ENCODE results near the gene ADRB2. TPM values are rescaled to one million over a fixed set of nuclear protein-coding genes. Genes with fewer than 3 reads are reported as not detected.

ADRB2 gene
- total RNA-seq, 1 experiment from 2014 or later, result not detected

DNA sequence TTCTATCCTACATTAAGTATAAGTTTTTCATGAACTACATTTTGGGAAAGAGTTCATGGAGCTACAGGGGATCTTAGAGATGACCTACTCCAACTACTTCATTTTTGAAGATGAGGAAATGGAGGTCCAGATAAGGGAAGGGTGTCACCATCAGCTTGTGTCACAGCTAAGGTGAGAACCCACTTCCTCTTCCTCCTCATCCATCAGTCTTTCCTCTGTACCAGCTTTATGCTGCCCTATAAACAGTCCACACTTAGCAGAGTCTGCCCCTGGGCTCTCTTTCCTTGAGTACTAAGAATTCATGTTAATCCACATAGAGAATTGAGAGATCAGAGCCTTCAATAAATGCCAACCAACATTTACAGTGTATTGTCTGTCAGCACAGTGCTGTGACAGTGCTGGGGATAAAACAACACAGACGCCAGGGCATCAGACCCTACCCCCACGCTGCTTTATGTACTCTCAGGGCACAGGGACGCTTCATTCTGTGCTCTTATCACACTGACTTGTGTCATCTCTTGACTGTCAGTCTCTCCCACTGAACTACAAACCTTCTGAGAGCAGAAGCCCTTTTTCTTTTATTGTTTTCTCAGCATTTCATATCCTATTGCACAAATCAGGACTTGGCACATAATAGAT is 22.1 kb downstream of the ADRB2 start:
- CTCF ChIA-PET, result no interaction called here
- TF ChIP-seq, protein P1, sequence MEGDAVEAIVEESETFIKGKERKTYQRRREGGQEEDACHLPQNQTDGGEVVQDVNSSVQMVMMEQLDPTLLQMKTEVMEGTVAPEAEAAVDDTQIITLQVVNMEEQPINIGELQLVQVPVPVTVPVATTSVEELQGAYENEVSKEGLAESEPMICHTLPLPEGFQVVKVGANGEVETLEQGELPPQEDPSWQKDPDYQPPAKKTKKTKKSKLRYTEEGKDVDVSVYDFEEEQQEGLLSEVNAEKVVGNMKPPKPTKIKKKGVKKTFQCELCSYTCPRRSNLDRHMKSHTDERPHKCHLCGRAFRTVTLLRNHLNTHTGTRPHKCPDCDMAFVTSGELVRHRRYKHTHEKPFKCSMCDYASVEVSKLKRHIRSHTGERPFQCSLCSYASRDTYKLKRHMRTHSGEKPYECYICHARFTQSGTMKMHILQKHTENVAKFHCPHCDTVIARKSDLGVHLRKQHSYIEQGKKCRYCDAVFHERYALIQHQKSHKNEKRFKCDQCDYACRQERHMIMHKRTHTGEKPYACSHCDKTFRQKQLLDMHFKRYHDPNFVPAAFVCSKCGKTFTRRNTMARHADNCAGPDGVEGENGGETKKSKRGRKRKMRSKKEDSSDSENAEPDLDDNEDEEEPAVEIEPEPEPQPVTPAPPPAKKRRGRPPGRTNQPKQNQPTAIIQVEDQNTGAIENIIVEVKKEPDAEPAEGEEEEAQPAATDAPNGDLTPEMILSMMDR (IDR thresholded peaks at IDR 0.05; ENCODE audit: insufficient read depth in 1 of 2, low read depth in 1 of 2, low read length in 1 of 2, severe bottlenecking in 1 of 2, unreplicated experiment in 1 of 2), result no peak
- no peaks in the 10 kb centered on the region; the same call in 1 of the 2 replicates for H3K27me3 ChIP-seq (replicated peaks; ENCODE audit: control insufficient read depth, insufficient read depth, low read length)

DNA sequence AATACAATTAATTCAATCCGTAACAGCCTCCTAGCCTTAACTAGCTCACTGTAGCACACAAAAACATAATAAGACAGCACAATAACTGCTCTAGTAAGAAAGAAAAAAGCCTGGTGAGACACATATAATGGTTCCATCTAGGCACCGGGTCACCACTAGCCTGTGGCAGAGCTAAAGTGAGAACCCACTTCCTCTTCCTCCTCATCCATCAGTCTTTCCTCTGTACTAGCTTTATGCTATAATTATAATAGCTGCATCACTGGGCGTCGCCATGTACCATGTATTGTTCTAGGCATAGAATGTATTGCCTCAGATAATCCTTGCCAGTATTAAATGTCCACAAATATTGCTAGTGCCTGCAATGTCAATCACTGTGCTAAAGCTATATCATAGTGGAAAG is 23.1 kb downstream of the ADRB2 start:
- Mint-ChIP-seq H3K27ac (ENCODE audit: unreplicated experiment) (no peak overlapping the region), H3K36me3 (ENCODE audit: insufficient read depth, unreplicated experiment) (no peaks in the 10 kb centered on the region), H3K9me3 (ENCODE audit: unreplicated experiment) (no peaks in the 10 kb centered on the region), H3K4me3 (ENCODE audit: unreplicated experiment) (no peak overlapping the region), H3K27me3 (ENCODE audit: insufficient read depth, unreplicated experiment) (peaks cover 33% of the 10 kb centered on the region), H3K4me1 (ENCODE audit: low read depth, unreplicated experiment) (no peaks in the 10 kb centered on the region)
- no TSS peak for BruUV-seq (replicated peaks)
- Histone ChIP-seq H3K36me3 (ENCODE audit: control insufficient read depth, insufficient read depth, low read length) (no peaks in the 10 kb centered on the region), H3K27me3 (replicated peaks; ENCODE audit: control insufficient read depth, insufficient read depth, low read length) (no peaks in the 10 kb centered on the region; the same call in 1 of the 2 replicates), H3K4me3 (ENCODE audit: low read depth, low read length) (no peak overlapping the region), H3K9me3 (no peaks in the 10 kb centered on the region), H3K4me1 (no peaks in the 10 kb centered on the region)
- ChIA-PET CTCF (no interaction called here), POLR2A (no interaction called here)
- TF ChIP-seq, protein P1 (IDR thresholded peaks at IDR 0.05; ENCODE audit: insufficient read depth in 1 of 2, low read depth in 1 of 2, low read length in 1 of 2, severe bottlenecking in 1 of 2, unreplicated experiment in 1 of 2), result no peak
- no peak for DNase-seq
- intact Hi-C loops (cut with micrococcal nuclease; ENCODE audit: unreplicated experiment), result no loop called here

More for the DNA sequence above, 22.1 kb downstream of the ADRB2 start:
- Mint-ChIP-seq H3K36me3 (ENCODE audit: insufficient read depth, unreplicated experiment) (no peaks in the 10 kb centered on the region), H3K9me3 (ENCODE audit: unreplicated experiment) (no peaks in the 10 kb centered on the region), H3K27me3 (ENCODE audit: insufficient read depth, unreplicated experiment) (peaks cover 28% of the 10 kb centered on the region), H3K4me1 (ENCODE audit: low read depth, unreplicated experiment) (no peaks in the 10 kb centered on the region), H3K4me3 (ENCODE audit: unreplicated experiment) (no peak overlapping the region), H3K27ac (ENCODE audit: unreplicated experiment) (no peak overlapping the region)
- no peak for DNase-seq
- Histone ChIP-seq H3K4me1 (no peaks in the 10 kb centered on the region), H3K9me3 (no peaks in the 10 kb centered on the region), H3K36me3 (ENCODE audit: control insufficient read depth, insufficient read depth, low read length) (no peaks in the 10 kb centered on the region), H3K4me3 (ENCODE audit: low read depth, low read length) (no peak overlapping the region)
- intact Hi-C loops (cut with micrococcal nuclease; ENCODE audit: unreplicated experiment), result no loop called here
- no TSS peak for BruUV-seq (replicated peaks)
- POLR2A ChIA-PET, result no interaction called here

DNA sequence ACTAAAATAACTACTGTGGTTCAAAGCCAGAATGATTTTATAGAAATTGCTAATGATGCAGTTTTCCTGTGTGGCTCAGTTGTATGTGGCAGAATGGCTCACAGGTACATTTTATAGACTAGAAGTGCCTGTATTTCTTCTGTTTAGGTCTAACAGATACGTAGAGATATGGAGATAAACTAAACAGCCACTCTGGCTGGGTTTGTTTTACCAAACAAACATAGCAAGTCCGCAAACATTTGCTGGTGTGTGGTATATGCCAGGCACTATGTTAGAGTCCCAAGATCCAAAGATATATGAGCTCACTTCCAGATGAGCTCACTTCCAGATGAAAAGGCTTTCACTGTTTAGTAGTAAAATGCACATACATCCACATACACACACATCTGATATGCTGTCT is 24.4 kb downstream of the ADRB2 start:
- Histone ChIP-seq H3K4me1 (no peaks in the 10 kb centered on the region), H3K4me3 (ENCODE audit: low read depth, low read length) (no peak overlapping the region), H3K9me3 (no peaks in the 10 kb centered on the region), H3K27me3 (replicated peaks; ENCODE audit: control insufficient read depth, insufficient read depth, low read length) (no peaks in the 10 kb centered on the region), H3K36me3 (ENCODE audit: control insufficient read depth, insufficient read depth, low read length) (no peaks in the 10 kb centered on the region)
- DNase-seq, result no peak
- Mint-ChIP-seq H3K27me3 (ENCODE audit: insufficient read depth, unreplicated experiment) (peaks cover 30% of the 10 kb centered on the region), H3K4me3 (ENCODE audit: unreplicated experiment) (no peak overlapping the region), H3K9me3 (ENCODE audit: unreplicated experiment) (no peaks in the 10 kb centered on the region), H3K4me1 (ENCODE audit: low read depth, unreplicated experiment) (no peaks in the 10 kb centered on the region), H3K36me3 (ENCODE audit: insufficient read depth, unreplicated experiment) (no peaks in the 10 kb centered on the region), H3K27ac (ENCODE audit: unreplicated experiment) (no peak overlapping the region)
- POLR2A ChIA-PET, result no interaction called here
- CTCF ChIA-PET, result interaction anchor here (0.7 kb wide), 1 partner anchor 21 kb away, joined by 4 read pairs; no protein-coding TSS in a partner anchor
- TF ChIP-seq, protein P1 (IDR thresholded peaks at IDR 0.05; ENCODE audit: insufficient read depth in 1 of 2, low read depth in 1 of 2, low read length in 1 of 2, severe bottlenecking in 1 of 2, unreplicated experiment in 1 of 2), result no peak
- intact Hi-C loops (cut with micrococcal nuclease; ENCODE audit: unreplicated experiment), result no loop called here
- no TSS peak for BruUV-seq (replicated peaks)
